KMS-11 (cell line): ENCODE data around the gene FBXL17.

ENCODE experiments used
- H2AFZ ChIP-seq: fragments of 200-600 bp; sonication (generic); 2 replicates; pipeline ENCODE4 v1.6.1; 2016; ENCODE audit warnings: antibody characterized with exemption, mixed run types, low read depth
- H3K27ac ChIP-seq: fragments of 200-600 bp; sonication (generic); 2 replicates; pipeline ENCODE4 v1.6.1; 2016; ENCODE audit warnings: mild to moderate bottlenecking, mixed run types
- H3K27me3 ChIP-seq: fragments of 200-600 bp; sonication (generic); 2 replicates; pipeline ENCODE4 v1.6.1; 2017; ENCODE audit warnings: mild to moderate bottlenecking, low read depth, mixed run types, moderate library complexity; ENCODE audit not compliant: insufficient read depth
- H3K36me3 ChIP-seq: fragments of 200-600 bp; sonication (generic); 2 replicates; pipeline ENCODE4 v1.6.1; 2017; ENCODE audit warnings: mild to moderate bottlenecking, mixed run types; ENCODE audit not compliant: insufficient read depth
- H3K4me1 ChIP-seq: fragments of 200-600 bp; sonication (generic); 2 replicates; pipeline ENCODE4 v1.6.1; 2016; ENCODE audit warnings: mild to moderate bottlenecking, low read depth, mixed run types; ENCODE audit not compliant: poor library complexity, severe bottlenecking
- H3K4me2 ChIP-seq: fragments of 200-600 bp; sonication (generic); 2 replicates; pipeline ENCODE4 v1.7.0; 2016; ENCODE audit warnings: mild to moderate bottlenecking, mixed run types
- H3K4me3 ChIP-seq: fragments of 200-600 bp; sonication (generic); IDR thresholded peaks from 2 replicates; pipeline ENCODE4 v1.6.1; 2017; ENCODE audit warnings: low read depth, low read length, mixed read lengths; ENCODE audit not compliant: insufficient read depth
- H3K79me2 ChIP-seq: fragments of 200-600 bp; sonication (generic); 2 replicates; pipeline ENCODE4 v1.6.1; 2016; ENCODE audit warnings: low read depth, mixed run types; ENCODE audit not compliant: insufficient read depth
- H3K9ac ChIP-seq: fragments of 200-600 bp; sonication (generic); 2 replicates; pipeline ENCODE4 v1.6.1; 2016; ENCODE audit warnings: mild to moderate bottlenecking, mixed run types
- H4K20me1 ChIP-seq: fragments of 200-600 bp; sonication (generic); 2 replicates; pipeline ENCODE4 v1.6.1; 2016; ENCODE audit warnings: mild to moderate bottlenecking, mixed run types; ENCODE audit not compliant: insufficient read depth
- TF ChIP-seq, protein P1 (sequence below): fragments of 200-600 bp; sonication (generic); conservative IDR thresholded peaks from 2 replicates; pipeline ENCODE4 v1.6.1; 2017; ENCODE audit warnings: low read depth, mild to moderate bottlenecking, antibody characterized with exemption, low read length, moderate library complexity, mixed read lengths

FBXL17 gene

GRCh38 chr5:107876906-107877305, 505.0 kb downstream of the FBXL17 start:
- Histone ChIP-seq H2AFZ (no peak overlapping the region), H3K4me3 (no peak overlapping the region), H3K4me1 (peaks cover 22% of the 10 kb centered on the region), H3K27ac (no peak overlapping the region), H3K27me3 (no peaks in the 10 kb centered on the region), H4K20me1 (no peaks in the 10 kb centered on the region), H3K79me2 (no peaks in the 10 kb centered on the region), H3K9ac (no peak overlapping the region), H3K4me2 (no peak overlapping the region), H3K36me3 (no peaks in the 10 kb centered on the region)
- TF ChIP-seq, protein P1, sequence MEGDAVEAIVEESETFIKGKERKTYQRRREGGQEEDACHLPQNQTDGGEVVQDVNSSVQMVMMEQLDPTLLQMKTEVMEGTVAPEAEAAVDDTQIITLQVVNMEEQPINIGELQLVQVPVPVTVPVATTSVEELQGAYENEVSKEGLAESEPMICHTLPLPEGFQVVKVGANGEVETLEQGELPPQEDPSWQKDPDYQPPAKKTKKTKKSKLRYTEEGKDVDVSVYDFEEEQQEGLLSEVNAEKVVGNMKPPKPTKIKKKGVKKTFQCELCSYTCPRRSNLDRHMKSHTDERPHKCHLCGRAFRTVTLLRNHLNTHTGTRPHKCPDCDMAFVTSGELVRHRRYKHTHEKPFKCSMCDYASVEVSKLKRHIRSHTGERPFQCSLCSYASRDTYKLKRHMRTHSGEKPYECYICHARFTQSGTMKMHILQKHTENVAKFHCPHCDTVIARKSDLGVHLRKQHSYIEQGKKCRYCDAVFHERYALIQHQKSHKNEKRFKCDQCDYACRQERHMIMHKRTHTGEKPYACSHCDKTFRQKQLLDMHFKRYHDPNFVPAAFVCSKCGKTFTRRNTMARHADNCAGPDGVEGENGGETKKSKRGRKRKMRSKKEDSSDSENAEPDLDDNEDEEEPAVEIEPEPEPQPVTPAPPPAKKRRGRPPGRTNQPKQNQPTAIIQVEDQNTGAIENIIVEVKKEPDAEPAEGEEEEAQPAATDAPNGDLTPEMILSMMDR, result no peak

GRCh38 chr5:107876261-107876660, 505.6 kb downstream of the FBXL17 start:
- Histone ChIP-seq H3K4me2 (no peak overlapping the region), H2AFZ (no peak overlapping the region), H3K4me3 (no peak overlapping the region), H3K4me1 (peaks cover 22% of the 10 kb centered on the region), H3K27me3 (no peaks in the 10 kb centered on the region), H3K9ac (no peak overlapping the region), H3K36me3 (no peaks in the 10 kb centered on the region), H3K79me2 (no peaks in the 10 kb centered on the region), H3K27ac (no peak overlapping the region), H4K20me1 (no peaks in the 10 kb centered on the region)
- TF ChIP-seq, protein P1, result no peak

- H3K9ac ChIP-seq, result no peak overlapping the region
- H4K20me1 ChIP-seq, result no peaks in the 10 kb centered on the region
- H3K4me3 ChIP-seq, result no peak overlapping the region
- no peaks in the 10 kb centered on the region for H3K27me3 ChIP-seq
- H3K27ac ChIP-seq, result no peak overlapping the region
- H3K4me2 ChIP-seq, result peak overlapping the region; percentile 60; the same call in 1 of the 2 replicates
- no peaks in the 10 kb centered on the region for H3K36me3 ChIP-seq
- TF ChIP-seq, protein P1, result no peak
- H3K79me2 ChIP-seq, result no peaks in the 10 kb centered on the region
- peaks cover 22% of the 10 kb centered on the region for H3K4me1 ChIP-seq
- H2AFZ ChIP-seq, result no peak overlapping the region
These were observed 506.1 kb downstream of the FBXL17 start for GRCh38 chr5:107875833-107876232.

DNA sequence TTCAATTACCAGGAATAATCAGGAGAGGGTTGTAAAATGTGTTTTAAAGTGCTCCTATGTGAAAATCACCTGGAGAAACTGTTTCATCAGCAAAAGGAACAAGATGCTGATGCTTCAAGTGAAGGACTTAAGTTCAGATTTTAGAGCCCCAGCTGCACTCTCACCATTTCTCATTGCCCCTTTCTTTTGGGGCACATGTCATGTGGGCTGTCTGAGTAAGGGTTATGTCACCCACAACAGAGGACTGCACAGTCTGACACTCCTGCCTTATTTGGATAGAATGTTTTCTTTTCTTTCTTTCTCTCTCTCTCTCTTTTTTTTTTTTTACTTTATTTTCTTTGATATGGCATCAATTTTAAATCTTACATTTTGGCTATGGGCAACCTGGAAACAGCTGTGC, 507.1 kb downstream of the FBXL17 start:
- H3K27ac ChIP-seq, result peak overlapping the region; percentile 49
- TF ChIP-seq, protein P1, result no peak
- no peaks in the 10 kb centered on the region for H3K36me3 ChIP-seq
- no peak overlapping the region for H2AFZ ChIP-seq
- peaks cover 22% of the 10 kb centered on the region for H3K4me1 ChIP-seq
- H3K27me3 ChIP-seq, result no peaks in the 10 kb centered on the region
- H3K4me3 ChIP-seq, result no peak overlapping the region
- H4K20me1 ChIP-seq, result no peaks in the 10 kb centered on the region
- H3K79me2 ChIP-seq, result no peaks in the 10 kb centered on the region
- H3K4me2 ChIP-seq, result peak overlapping the region; percentile 60
- H3K9ac ChIP-seq, result no peak overlapping the region
